ENCODE data around the gene IBTK.
"Not testable (repeated sequence)": the region's sequence is repeated elsewhere in the genome, so short reads cannot be mapped to it uniquely, and the experiment has no call there.

IBTK gene

GRCh38 chr6:82144852-82145340, 102.6 kb downstream of the IBTK start:
- Histone ChIP-seq H3K27me3 (no peaks in the 10 kb centered on the region), H3K27ac (no peak overlapping the region), H3K4me2 (no peak overlapping the region), H3K4me3 (no peak overlapping the region), H3K9ac (no peak overlapping the region), H3K9me3 (replicated peaks in 1 of 11) (no peaks in the 10 kb centered on the region), H3K4me1 (no peaks in the 10 kb centered on the region; a peak in 1 of 20 replicates), H3K36me3 (no peaks in the 10 kb centered on the region), H4K20me1 (no peaks in the 10 kb centered on the region)
- TF ChIP-seq Cebpa-rat (IDR thresholded peaks at IDR 0.05): no peak

DNA sequence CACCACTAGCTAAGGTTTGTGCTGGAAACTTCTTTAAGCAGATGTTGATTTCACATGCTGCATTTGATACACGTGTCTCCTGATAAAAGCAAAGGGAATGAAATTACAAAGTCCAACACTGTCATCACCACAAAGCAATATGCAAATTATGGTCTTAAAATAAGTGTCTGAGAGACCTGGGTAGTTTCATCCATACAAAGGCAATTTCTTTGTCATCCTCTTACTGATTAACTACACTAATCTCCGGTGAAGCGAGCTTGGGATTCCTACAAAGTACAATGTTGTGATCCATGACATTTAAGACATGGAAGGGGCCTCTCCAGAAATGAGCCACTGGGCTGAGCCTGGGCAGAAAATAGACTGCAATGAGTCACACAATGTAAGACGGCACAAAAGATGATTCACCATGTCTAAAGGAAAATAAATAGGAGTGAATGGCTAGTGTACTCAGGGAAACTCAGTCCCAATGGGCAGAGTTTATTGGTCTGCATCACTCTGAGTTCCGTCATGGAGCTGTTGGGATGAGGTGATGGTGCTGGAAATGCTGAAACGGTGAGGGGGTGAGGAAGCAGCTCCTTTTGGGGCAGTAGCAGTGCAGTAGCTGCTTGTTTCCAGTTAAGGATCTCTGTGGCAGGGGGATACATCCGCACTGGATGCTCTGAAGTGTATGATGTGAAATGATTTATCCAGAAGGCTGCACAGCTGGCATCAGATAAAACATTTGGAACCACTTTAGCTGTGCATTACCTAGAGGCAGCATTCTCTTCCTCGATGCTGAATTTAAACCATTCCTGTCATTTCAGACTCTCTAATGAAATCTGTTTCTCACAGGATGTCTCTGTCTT, 103.3 kb downstream of the IBTK start:
- H3K4me2 ChIP-seq: no peak overlapping the region; a peak in 1 of 22 replicates
- no peak for TF ChIP-seq Cebpa-rat (IDR thresholded peaks at IDR 0.05)
- no peaks in the 10 kb centered on the region for H3K9me3 ChIP-seq (replicated peaks in 1 of 11)
- H3K4me1 ChIP-seq: no peaks in the 10 kb centered on the region; a peak in 1 of 20 replicates
- no peak overlapping the region for H3K9ac ChIP-seq
- H4K20me1 ChIP-seq: no peaks in the 10 kb centered on the region
- no peak overlapping the region for H3K4me3 ChIP-seq
- no peaks in the 10 kb centered on the region for H3K36me3 ChIP-seq
- H3K27ac ChIP-seq: no peak overlapping the region
- no peaks in the 10 kb centered on the region for H3K27me3 ChIP-seq

GRCh38 chr6:82143041-82143481, 104.5 kb downstream of the IBTK start:
- Histone ChIP-seq H3K27ac (no peak overlapping the region), H3K36me3 (no peaks in the 10 kb centered on the region), H3K4me3 (no peak overlapping the region), H3K9me3 (replicated peaks in 1 of 11) (no peaks in the 10 kb centered on the region), H3K9ac (no peak overlapping the region), H3K4me2 (no peak overlapping the region), H3K27me3 (no peaks in the 10 kb centered on the region), H4K20me1 (no peaks in the 10 kb centered on the region), H3K4me1 (no peaks in the 10 kb centered on the region; a peak in 1 of 20 replicates)
- no peak for TF ChIP-seq Cebpa-rat (IDR thresholded peaks at IDR 0.05)

DNA sequence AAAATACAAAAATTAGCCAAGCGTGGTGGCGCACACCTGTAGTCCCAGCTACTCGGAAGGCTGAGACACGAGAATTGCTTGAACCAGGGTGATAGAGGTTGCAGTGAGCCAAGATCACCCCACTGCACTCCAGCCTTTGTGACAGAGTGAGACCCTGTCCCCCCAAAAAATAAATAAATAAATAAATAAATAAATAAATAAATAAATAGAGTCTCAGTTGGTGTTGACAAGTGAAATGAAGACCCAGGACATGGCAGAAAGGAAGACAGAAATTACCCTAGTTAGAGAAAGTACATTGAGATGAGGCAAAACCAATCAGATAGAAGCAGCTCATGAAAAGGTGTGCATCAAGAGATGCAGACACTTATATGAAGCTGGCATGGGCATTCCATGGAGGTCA, 105.0 kb downstream of the IBTK start:
- Histone ChIP-seq H3K4me2 (no peak overlapping the region), H3K4me3 (no peak overlapping the region), H3K9me3 (replicated peaks in 1 of 11) (no peaks in the 10 kb centered on the region), H3K27me3 (no peaks in the 10 kb centered on the region), H3K36me3 (no peaks in the 10 kb centered on the region), H3K9ac (no peak overlapping the region), H3K4me1 (no peaks in the 10 kb centered on the region; a peak in 1 of 20 replicates), H4K20me1 (no peaks in the 10 kb centered on the region), H3K27ac (no peak overlapping the region)
- TF ChIP-seq Cebpa-rat (IDR thresholded peaks at IDR 0.05): no peak

- H3K36me3 ChIP-seq: no peaks in the 10 kb centered on the region
- H3K27ac ChIP-seq: no peak overlapping the region
- no peak overlapping the region for H3K4me3 ChIP-seq
- no peaks in the 10 kb centered on the region for H3K9me3 ChIP-seq (replicated peaks in 1 of 11)
- no peak for TF ChIP-seq Cebpa-rat (IDR thresholded peaks at IDR 0.05)
- H3K27me3 ChIP-seq: no peaks in the 10 kb centered on the region
- H3K4me1 ChIP-seq: no peaks in the 10 kb centered on the region
- no peak overlapping the region for H3K9ac ChIP-seq
- no peaks in the 10 kb centered on the region for H4K20me1 ChIP-seq
- no peak overlapping the region for H3K4me2 ChIP-seq
Observed at GRCh38 chr6:82138075-82138791, 109.3 kb downstream of the IBTK start.

DNA sequence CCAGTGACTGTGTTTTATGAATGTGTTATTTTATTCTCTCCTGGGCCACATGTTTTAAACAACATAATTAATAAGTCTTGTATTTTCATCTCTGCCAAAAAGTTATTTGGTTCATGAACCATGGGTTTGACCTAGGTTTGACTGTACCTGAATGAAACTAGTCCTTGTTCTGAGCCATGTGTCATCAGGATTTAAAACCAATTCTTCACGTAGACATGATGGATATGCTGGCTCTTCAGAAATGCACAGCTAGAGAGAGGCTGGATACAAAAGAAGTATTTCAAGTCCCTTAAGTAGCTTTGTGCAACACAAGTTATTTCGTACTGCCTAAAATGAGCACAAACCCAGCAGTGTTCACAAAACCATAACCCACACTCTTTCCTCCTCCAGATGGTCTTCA, 116.1 kb downstream of the IBTK start:
- Histone ChIP-seq H3K4me1 (no peaks in the 10 kb centered on the region), H3K36me3 (no peaks in the 10 kb centered on the region), H3K27ac (no peak overlapping the region), H3K4me2 (no peak overlapping the region), H3K4me3 (no peak overlapping the region), H3K9ac (no peak overlapping the region), H3K27me3 (no peaks in the 10 kb centered on the region), H3K9me3 (replicated peaks in 1 of 11) (no peaks in the 10 kb centered on the region), H4K20me1 (no peaks in the 10 kb centered on the region)
- no peak for TF ChIP-seq Cebpa-rat (IDR thresholded peaks at IDR 0.05)

DNA sequence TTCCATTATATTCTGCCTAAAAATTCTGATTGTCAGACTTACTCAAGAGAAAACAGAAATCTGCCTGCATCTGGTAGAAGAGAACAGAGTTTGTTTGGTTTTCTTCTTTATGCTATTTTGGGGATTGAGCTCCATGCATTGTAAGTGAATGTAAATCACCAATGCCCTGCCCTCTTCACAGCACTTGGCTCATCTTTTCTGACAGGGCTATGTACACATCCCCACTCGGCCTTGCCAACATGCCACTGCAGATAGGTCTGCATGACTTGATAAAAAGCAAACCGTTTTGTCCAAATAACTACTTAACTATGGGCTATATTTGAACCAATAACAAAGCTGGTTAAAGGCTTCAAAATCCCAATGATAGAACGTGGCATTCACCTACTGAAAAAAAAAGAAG, 117.7 kb downstream of the IBTK start:
- Histone ChIP-seq H3K4me3 (no peak overlapping the region), H3K36me3 (no peaks in the 10 kb centered on the region), H3K27ac (no peak overlapping the region), H3K9ac (no peak overlapping the region), H3K4me2 (no peak overlapping the region), H3K27me3 (no peaks in the 10 kb centered on the region), H3K4me1 (no peaks in the 10 kb centered on the region), H3K9me3 (replicated peaks in 1 of 11) (no peaks in the 10 kb centered on the region), H4K20me1 (no peaks in the 10 kb centered on the region)
- TF ChIP-seq Cebpa-rat (IDR thresholded peaks at IDR 0.05): no peak

GRCh38 chr6:82128973-82129372, 118.6 kb downstream of the IBTK start:
- not testable (repeated sequence) for H3K27ac ChIP-seq; H3K4me1 ChIP-seq; H3K4me3 ChIP-seq; H3K27me3 ChIP-seq; H4K20me1 ChIP-seq; H3K9me3 ChIP-seq (replicated peaks in 1 of 11); H3K9ac ChIP-seq; H3K4me2 ChIP-seq; H3K36me3 ChIP-seq

- TF ChIP-seq Cebpa-rat (IDR thresholded peaks at IDR 0.05): no peak
- H3K4me1 ChIP-seq: no peaks in the 10 kb centered on the region
- H3K9me3 ChIP-seq (replicated peaks in 1 of 11): no peaks in the 10 kb centered on the region
- no peak overlapping the region for H3K4me2 ChIP-seq
- H3K4me3 ChIP-seq: no peak overlapping the region
- no peaks in the 10 kb centered on the region for H3K27me3 ChIP-seq
- no peaks in the 10 kb centered on the region for H4K20me1 ChIP-seq
- no peak overlapping the region for H3K27ac ChIP-seq
- H3K36me3 ChIP-seq: no peaks in the 10 kb centered on the region
- no peak overlapping the region for H3K9ac ChIP-seq
Observed at GRCh38 chr6:82123632-82124031, 123.9 kb downstream of the IBTK start.

Data from BLaER1 treated with 17β-estradiol and CSF1 and Interleukin-3, amounts not matched to agents 10 nM and 100 nM (cell line).